H1 (cell line): ENCODE measurements around the gene TRIM52. TPM values are rescaled to one million over a fixed set of nuclear protein-coding genes. Genes with fewer than 3 reads are reported as not detected.

Experiments used
- KDM4A ChIP-seq: IDR thresholded peaks from one replicate; pipeline ENCODE4 v1.7.1; 2012; ENCODE audit warnings: low read depth, mild to moderate bottlenecking, moderate library complexity, low read length, inconsistent platforms; ENCODE audit not compliant: severe bottlenecking
- polyA plus RNA-seq, 7 experiments: library from polyadenylated mRNA; depleted of rRNA in 3 of 7; stranded (reverse) in 5 of 7; unstranded in 2 of 7; fragments of >200 nt in 5 of 7; fragments of 200-250 nt in 2 of 7; gene quantifications; 1 replicate in 5 of 7; 2 replicates in 1 of 7; 4 replicates in 1 of 7; pipeline versions ENCODE4 v1.2.1 to v1.2.3, GENCODE V29; 2011 to 2013; ENCODE audit warnings: missing spikeins in 2 of 7, mixed read lengths in 2 of 7
- total RNA-seq: library from RNA; stranded (reverse); fragmentation: NEBNext Ultra II Directional; extraction: Animal tissue kit (Norgen Biotek cat#: 25700); gene quantifications from 2 replicates; pipeline ENCODE4 v1.2.1, GENCODE V29; 2021

Gene TRIM52
- total and polyA plus RNA-seq, 2 of the 8 experiments (the other 6 are each of a cell fraction or from before 2014, with no cell fraction given), result 4.2 to 5.7 TPM

DNA sequence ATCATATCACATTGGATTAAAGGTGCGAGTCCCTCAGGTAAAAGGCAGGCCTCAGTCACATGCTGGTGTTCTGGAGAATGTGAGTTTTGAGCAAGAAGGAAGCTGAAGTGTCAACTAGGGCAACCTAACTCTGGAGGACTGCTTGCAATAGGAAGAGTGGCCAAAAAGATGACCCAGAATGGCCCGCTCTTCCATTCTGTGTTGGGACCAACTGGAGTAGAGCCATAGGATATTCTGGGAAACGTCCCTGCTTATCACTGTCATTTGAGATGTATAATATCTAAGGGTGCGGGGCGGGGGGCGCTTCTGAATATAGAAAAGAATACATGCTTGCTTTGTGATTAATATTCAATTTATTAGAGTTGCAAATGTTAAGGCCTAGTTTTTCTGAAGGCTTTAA is 48.9 kb downstream of the TRIM52 start (continued):
- TF ChIP-seq KDM4A, result no peak
- TF ChIP-seq, all 59 proteins: peak for 0
